Posterior vena cava (tissue), 2 donors: Measurements from ENCODE around the gene SKA2. TPM values are rescaled to one million over a fixed set of nuclear protein-coding genes. Genes with fewer than 3 reads are reported as not detected.
A peak's percentile ranks its signal among the peaks of the same experiment; 100 is the strongest.
"Not testable (repeated sequence)": the region's sequence is repeated elsewhere in the genome, so short reads cannot be mapped to it uniquely, and the experiment has no call there.

ENCODE experiments used
- DNase-seq: peaks from one replicate; pipeline ENCODE4 v3.0.0-alpha.2; 2020; ENCODE audit warnings: low spot score
- intact Hi-C, 2 donors: fragments of 100-400 bp; cut with DNase I; formaldehyde crosslinking; loops; one replicate each; pipeline versions ENCODE4 v1.14.1 to v1.14.2; 2022 to 2023
- long read RNA-seq, 2 donors: library from polyadenylated mRNA; unstranded; transcript quantifications; one replicate each; pipeline ENCODE4 v2.0.0, GENCODE V29; 2020 to 2021
- total RNA-seq, 2 donors: library from RNA; stranded (reverse); fragmentation: NEBNext Ultra II Directional; extraction: Animal tissue kit (Norgen Biotek cat#: 25700); gene quantifications; one replicate each; pipeline ENCODE4 v1.2.1, GENCODE V29; 2021
- donor health status: DM: yes; HTN: yes; CAD: no.
- donor health status: DM: yes; HTN: yes; CAD: no.

SKA2 gene
- total RNA-seq: 10 to 100 TPM; 28.9 to 33.4 TPM
- long read RNA-seq, donor 1, partial matches to known transcripts: 0 of 7 reads
- long read RNA-seq, donor 1, other reads (novel, unspliced or antisense): 0 of 7 reads
- long read RNA-seq, donor 2, transcript SKA2-209 (4 exons, 570 nt): minor isoform, 6 of 31 reads
- long read RNA-seq, donor 2, transcript SKA2-206 (3 exons, 595 nt): minor isoform, 5 of 31 reads
- long read RNA-seq, donor 2, transcript SKA2-201 (4 exons, 2,798 nt): major isoform, 12 of 31 reads
- long read RNA-seq, donor 2, partial matches to known transcripts: 4 of 31 reads
- long read RNA-seq, donor 2, other reads (novel, unspliced or antisense): 2 of 31 reads

GRCh38 chr17:59154721-59155438 is at the start of gene SKA2:
Gene SKA2 (minus strand): TSS chr17:59155186. CDS start chr17:59155163, 23 bp downstream.
- DNase-seq: peak; percentile 98
- intact Hi-C loops: no loop called here

GRCh38 chr17:59202320-59202719 is 47.3 kb upstream of the SKA2 start:
- intact Hi-C loops: no loop called here
- DNase-seq: no peak

- DNase-seq: no peak
- intact Hi-C loops: no loop called here
These were observed 44.4 kb upstream of the SKA2 start for GRCh38 chr17:59199398-59199797.

GRCh38 chr17:59193336-59193862 is 38.4 kb upstream of the SKA2 start:
- no peak for DNase-seq

GRCh38 chr17:59190806-59191205 is 35.8 kb upstream of the SKA2 start:
- intact Hi-C loops: no loop called here
- DNase-seq: no peak

More at GRCh38 chr17:59193336-59193862, 38.4 kb upstream of the SKA2 start:
- intact Hi-C loops: no loop called here

- no peak for DNase-seq
- intact Hi-C loops: no loop called here
These were observed 31.9 kb upstream of the SKA2 start for GRCh38 chr17:59186850-59187249.

- intact Hi-C loops: no loop called here
- DNase-seq: no peak
These were observed 31.0 kb upstream of the SKA2 start for GRCh38 chr17:59185997-59186396.

- intact Hi-C loops: loop anchor here in 1 of 2 donors (5.0 kb wide), 1 partner anchor 1404 kb away; no protein-coding TSS in a partner anchor
- no peak for DNase-seq
These were observed 26.5 kb upstream of the SKA2 start for GRCh38 chr17:59181481-59181880.

GRCh38 chr17:59180626-59181025 is 25.6 kb upstream of the SKA2 start:
- DNase-seq: no peak

GRCh38 chr17:59179601-59180000 is 24.6 kb upstream of the SKA2 start:
- intact Hi-C loops, DNase-seq: not testable (repeated sequence)

More at GRCh38 chr17:59180626-59181025, 25.6 kb upstream of the SKA2 start:
- intact Hi-C loops: loop anchor here in 1 of 2 donors (5.0 kb wide), 1 partner anchor 1403 kb away; no protein-coding TSS in a partner anchor

- no peak for DNase-seq
- intact Hi-C loops: no loop called here
These were observed 23.4 kb upstream of the SKA2 start for GRCh38 chr17:59178266-59178985.

- intact Hi-C loops: no loop called here
- no peak for DNase-seq
These were observed 20.1 kb upstream of the SKA2 start for GRCh38 chr17:59175076-59175475.

GRCh38 chr17:59174671-59175070 is 19.7 kb upstream of the SKA2 start:
- no peak for DNase-seq

GRCh38 chr17:59172436-59173004 is 17.5 kb upstream of the SKA2 start:
- intact Hi-C loops: no loop called here
- no peak for DNase-seq

More at GRCh38 chr17:59174671-59175070, 19.7 kb upstream of the SKA2 start:
- intact Hi-C loops: no loop called here

GRCh38 chr17:59167571-59168001 is 12.6 kb upstream of the SKA2 start:
- no peak for DNase-seq
- intact Hi-C loops: no loop called here

- no peak for DNase-seq
- intact Hi-C loops: no loop called here
These were observed 11.0 kb upstream of the SKA2 start for GRCh38 chr17:59165933-59166342.

- intact Hi-C loops: no loop called here
- DNase-seq: no peak
These were observed 6.5 kb upstream of the SKA2 start for GRCh38 chr17:59161477-59161876.

GRCh38 chr17:59160157-59161025 is 5.4 kb upstream of the SKA2 start:
- intact Hi-C loops: no loop called here
- no peak for DNase-seq
